ENCODE results near the gene PDE3A. TPM values are rescaled to one million over a fixed set of nuclear protein-coding genes. Genes with fewer than 3 reads are reported as not detected.
"Not testable (repeated sequence)": the region's sequence is repeated elsewhere in the genome, so short reads cannot be mapped to it uniquely, and the experiment has no call there.

The PDE3A gene
- total RNA-seq = 14.4 TPM

DNA sequence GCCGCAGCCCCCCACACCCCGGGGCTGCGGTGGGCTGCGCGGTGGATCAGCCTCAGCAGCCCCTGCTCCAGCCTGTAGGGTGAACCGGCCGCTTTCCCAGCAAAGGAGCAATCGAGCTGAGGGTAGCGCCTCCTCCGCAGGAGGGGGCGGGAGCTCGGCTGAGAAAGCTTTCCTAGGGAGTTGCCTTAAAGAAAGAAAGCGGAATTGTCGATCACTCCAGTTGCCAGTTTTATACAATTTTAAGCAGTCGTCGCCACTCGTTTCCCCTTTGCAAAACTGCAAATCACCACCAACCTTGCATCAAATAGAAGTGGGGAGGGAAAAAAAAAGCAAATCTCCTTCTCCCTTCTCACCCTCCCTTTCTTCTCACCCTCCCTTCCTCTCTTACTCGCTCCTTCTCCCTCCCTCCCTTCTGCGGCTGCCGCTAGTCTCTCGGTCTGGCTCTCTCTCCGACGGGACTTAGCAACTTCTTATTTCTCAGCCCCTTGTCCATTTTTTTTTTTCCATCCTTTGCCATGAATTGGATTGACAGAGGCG lies at the start of gene PDE3A:
Gene PDE3A (plus strand): TSS at position 424 of the 537 bp plus-strand sequence. CDS start 748 bp downstream, outside the sequence.
- DNase-seq = peak; percentile 87

DNA sequence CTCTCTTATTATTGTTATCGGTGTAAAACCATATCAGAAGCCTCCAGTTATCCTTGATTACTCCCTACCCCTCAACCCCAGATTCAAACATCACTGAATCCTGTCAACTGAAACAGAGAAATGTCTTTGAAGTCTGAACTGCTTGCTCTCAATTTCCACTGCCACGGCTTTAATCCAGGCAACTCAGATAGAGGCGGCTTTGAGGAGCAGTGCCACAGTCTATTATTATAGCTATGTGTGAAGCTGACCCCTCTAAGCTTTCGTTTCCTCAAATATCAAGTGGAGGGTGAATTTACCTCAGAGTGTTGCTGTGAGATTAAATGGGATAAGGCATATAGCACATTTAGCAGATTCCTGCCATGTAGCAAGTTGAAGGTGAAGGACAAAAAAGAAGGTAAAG lies 49.0 kb upstream of the PDE3A start:
- no peak for DNase-seq

DNA sequence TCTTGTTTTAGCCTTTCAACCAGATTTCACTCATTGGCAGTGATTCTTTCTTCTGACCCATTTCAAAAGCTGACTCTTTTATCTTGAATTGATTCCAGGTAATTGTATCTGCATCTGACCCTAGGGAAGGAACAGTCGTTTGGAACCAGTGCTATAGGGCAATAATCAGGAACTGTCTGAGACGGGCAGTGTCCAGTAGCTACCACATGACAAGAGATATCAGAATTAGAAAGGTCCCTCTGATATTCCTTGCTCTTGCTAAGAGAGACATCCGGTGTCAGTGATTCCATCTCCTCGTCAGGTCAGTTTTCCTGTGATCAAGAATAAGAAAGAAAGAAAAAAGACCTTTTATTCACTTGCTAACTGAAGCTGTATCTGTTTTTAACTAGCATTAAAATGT lies 47.8 kb upstream of the PDE3A start:
- DNase-seq = no peak

DNA sequence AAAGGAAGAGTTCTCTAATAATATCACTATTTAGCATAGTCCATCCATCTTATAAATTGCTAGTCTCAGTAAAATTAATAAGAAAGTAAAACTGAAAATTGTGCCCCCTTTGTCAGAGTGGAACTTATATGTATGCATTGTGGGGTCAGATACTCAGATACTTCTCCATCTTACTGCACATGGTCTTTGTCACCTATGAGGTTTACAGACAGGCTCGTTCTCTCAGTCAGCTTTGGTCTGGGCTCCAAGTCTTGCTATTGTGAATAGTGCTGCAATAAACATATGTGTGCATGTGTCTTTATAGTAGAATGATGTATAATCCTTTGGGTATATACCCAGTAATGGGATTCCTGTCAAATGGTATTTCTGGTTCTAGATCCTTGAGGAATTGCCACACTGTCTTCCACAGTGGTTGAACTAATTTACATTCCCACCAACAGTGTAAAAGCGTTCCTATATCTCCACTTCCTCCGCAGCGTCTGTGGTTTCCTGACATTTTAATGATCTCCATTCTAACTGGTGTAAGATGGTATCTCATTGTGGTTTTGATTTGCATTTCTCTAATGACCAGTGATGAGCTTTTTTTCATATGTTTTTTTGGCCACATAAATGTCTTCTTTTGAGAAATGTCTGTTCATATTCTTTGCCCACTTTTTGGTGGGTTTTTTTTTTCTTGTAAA lies 37.4 kb upstream of the PDE3A start:
- not testable (repeated sequence) for DNase-seq

DNA sequence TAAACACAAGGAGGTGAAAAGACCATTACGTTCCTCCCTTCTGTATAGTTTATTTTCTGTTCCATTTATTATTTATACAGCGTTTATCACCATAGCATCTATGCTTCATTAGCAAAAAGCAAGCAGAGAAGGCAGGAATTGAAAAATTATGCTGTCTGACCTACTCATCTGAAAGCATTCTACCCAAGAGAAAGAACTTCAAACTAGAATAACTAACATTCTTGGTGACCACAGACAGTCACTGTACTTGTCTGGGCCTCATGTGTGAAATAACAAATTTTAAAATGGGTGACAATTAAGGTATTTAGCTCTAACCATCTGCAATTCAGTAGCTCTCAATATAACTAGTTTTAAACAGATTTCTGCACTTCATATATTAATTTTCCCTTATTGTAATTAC lies 29.3 kb upstream of the PDE3A start:
- no peak for DNase-seq

DNA sequence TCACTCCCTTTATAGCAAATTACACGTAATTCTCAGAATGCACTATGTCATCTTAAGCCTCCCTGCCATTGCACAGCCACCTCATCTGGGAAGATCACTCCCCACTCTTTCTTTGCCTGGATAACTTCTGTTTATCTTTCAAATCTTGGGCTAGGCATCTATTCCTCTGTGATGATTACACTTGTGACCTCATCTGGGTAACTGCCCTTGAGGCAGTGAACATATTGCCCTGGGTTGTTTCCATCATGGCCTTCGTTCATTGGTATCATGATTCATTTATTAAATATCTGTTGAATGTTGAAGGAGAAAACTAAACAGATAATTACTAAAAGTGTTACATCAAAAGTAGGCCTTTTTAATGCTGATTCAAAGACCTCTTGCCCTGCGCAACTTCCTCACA lies 26.2 kb upstream of the PDE3A start:
- no peak for DNase-seq

DNA sequence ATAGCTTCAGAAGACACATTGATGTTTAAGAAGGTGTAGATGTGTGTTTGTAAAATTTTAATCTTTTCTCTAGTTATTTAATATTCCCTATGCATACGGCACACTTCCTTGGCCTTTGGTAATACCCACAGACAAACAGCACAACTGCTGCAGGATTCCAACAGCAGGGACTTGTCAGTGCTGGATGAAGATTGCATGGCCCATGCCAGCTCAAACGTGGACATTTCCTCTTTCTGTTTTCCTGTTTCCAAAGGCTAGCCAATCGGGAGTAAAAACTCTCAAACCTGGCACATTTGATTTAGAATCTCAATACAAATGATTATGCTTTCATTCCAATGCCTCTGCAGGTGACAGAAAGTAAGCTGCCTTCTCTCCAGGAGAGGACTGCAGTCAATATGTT lies 22.5 kb upstream of the PDE3A start:
- DNase-seq = no peak

DNA sequence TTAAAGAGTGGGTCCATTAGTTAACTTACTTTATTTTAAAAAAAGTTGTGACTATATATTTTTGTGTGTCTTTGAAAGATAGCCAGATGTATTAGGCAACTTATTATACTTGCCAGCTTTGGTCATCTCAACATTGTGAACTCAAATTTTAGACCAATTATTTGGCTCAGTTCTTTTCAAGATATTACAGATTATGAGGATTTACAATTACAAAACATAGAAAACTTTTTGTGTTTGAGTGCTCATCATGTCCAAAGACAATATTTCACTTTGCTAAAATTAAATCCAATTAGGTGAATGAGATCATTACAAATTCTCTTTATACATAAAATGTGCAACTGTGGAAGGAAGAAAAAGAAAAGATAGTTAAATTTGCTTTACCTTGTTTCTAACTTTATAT lies 18.3 kb upstream of the PDE3A start:
- DNase-seq = no peak

DNA sequence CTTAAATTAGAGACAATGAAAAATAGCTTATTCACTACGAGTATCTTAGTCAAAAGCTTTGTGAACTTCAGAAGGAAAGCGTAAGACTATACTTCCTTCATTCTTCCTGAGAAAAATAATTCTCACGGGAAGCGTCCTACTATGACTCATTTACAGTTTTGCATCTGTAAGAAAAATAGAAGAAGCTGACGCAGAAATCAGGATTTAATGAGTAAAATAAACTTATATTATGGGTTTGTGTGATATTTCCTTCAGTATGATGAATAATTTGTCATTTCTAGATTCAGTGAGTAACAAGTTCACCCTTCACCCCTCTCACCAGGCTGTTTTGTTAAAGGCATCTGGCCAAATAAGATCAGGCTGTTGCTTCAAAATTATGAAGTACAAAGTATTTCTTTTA lies 17.8 kb upstream of the PDE3A start:
- no peak for DNase-seq

DNA sequence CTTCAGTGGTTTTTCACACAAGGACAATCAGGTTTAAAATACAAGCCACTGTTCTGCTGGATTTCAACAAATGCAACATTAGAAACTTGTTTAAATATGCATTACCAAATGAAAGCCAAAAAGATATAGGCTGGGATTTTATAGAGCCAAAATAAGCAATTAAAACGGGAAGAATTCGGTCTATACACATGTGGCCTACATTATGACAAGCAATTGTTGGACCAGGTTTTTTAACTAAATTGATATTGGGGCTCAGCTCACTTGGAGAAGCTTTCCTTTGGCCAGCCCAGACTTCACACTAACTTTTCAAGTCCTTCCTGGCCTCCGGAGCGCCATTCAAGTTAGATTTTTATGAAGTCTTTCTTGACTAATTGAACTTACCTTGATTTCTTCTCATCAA lies 16.9 kb upstream of the PDE3A start:
- no peak for DNase-seq

DNA sequence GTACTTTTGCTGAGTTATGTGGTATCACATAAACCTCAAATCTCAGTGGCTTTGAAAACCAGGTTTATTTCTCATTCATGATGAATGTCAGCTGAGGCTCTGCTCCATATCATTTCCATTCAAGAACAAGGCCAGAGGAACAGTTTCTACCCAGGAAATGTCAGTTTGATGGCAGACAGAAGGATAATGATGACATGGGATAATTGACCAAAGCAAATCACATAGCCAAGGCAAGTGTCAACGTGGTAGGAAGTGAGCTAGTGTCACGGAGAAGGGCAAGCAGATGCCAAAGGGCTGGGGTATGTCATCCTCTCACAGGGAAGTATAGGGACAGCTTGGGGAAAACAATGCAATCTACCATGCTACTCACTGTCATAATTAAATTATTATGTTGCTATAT lies 12.3 kb upstream of the PDE3A start:
- DNase-seq = no peak

DNA sequence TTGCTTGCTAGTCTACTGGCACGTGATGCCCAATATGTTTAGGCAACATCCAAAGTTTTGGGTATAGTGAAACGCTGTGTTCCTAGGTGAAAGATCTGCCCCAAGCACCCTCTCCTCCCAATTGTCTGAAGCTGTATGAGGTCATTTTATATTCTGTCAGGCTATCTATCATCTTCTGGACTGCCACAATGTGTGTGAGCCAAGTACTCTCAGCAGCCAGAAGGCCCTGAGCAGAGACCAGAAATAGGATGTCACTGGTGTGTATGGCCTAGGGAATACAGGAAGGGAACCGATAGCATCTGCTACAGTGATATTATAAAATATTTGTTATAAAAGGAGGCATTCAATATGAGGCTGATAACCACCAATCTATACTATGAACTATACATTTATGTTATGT lies 7.9 kb upstream of the PDE3A start:
- no peak for DNase-seq

DNA sequence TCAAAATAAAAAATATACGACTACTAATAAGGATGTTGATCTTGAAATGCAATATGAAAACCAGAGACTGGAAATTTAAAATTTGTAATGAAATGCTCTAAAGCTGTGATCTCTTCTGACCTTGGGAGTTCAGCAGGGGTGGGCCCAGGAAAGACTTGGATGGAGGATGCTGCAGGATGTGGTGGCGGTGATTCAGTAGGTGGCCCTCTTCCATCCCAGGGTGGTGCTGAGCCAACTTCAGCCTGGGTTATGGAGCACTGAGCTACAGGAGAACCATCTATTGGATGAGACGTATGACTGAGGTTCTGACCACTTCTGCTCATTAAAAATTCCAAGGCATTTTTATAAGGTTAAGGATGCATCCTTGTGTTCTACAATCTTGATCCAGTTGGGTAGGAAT lies 6.9 kb upstream of the PDE3A start:
- DNase-seq = no peak

DNA sequence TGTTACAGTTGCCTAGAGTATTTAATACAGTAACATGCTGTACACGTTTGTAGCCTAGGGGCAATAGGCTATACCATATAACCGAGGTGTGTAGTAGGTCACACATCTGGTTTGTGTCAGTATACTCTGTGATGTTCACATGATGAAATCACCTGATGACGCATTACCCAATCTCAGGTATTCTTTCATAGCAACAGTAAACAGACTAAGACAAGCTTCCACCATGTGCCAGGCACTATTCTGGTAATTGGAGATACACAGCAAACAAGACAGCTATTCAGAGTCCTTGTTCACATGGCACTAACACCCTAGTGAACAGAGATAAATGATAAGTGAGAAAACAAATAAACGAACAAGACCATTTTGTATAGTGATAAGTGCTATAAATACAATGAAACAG lies 3.8 kb upstream of the PDE3A start:
- no peak for DNase-seq

DNA sequence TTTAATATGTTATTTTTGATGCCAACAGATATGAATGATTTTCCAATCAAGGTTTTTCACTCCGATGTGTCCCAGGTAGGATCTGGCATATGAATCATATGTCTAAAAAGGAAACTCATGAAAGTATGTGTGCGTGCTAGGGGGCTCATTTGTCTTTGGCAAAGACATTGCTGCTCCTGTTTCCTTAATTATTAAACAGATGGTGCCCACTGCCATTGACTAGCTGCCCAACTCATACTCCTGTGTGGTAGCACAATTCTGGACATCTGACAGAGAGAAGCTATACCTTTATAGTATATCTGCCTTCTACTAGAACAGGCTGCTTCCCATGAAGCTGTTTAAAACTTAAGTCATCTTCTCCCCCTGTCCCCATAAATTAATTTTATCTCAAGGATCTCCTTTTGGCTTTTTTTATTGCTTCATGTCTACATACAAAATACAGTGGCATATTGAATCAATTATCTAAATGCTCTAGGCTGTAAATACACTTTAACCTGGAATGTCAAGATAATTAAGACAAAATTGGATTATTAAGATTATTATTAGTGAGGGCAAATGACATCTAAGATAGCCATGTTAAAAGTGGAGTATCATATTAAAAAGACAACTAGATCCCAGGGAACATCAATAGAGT lies 1.4 kb upstream of the PDE3A start:
- DNase-seq = no peak

DNA sequence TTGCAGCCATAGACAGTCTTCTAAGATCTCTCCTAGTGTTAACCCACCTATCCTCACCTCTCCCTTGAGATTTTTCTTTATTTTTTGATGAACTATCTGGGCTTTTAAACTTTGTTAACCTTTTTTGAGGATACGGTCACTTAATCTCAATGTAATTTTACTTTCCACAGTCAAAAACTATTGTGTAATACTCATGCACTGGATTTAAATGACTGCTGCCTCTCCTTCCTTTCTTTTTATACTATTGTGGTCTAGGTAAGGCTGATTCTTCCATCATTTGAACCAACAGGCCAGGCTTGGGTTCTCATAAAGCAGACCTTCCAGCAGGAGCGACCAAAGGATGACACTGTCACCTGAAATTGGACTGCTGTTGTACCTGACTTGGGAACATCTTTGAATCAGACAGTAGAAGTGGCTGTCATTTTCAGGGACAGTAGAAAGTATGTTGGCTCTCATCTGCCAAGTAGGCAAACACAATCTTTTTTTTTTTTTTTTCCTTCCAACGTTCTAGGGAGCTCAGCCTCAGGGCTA lies 689 bp upstream of the PDE3A start:
- no peak for DNase-seq

DNA sequence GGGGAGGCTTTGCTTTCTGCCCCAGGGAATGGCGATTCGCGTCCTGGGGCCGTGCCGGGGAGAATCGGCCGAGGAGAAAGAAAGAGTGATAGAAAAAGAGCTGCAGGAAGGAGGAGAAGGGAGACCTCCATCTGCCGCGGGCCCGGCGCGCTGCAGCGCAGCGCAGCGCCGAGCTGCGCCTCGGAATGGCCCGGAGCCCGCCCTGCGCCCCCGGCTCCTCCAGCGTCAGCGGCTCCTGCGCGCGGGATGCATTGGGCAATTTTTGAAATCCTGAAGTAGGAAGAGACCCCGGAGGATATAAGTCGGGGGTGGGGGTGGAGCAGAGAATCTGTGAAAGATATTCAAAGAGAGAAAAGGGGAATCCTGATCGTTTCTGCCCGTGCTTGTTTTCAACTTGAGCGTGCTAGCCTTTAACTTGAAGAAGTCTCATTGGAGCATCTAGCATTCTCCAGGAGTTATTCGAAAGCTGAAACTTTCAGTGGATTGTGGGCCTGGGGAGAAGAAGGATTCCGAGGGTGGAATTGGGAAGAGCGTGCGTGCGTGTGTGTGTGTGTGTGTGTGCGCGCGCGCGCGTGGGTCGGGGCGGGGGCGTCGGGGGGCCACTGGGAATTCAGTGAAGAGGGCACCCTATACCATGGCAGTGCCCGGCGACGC lies 441 bp downstream of the PDE3A start:
- DNase-seq = peak; percentile 53

DNA sequence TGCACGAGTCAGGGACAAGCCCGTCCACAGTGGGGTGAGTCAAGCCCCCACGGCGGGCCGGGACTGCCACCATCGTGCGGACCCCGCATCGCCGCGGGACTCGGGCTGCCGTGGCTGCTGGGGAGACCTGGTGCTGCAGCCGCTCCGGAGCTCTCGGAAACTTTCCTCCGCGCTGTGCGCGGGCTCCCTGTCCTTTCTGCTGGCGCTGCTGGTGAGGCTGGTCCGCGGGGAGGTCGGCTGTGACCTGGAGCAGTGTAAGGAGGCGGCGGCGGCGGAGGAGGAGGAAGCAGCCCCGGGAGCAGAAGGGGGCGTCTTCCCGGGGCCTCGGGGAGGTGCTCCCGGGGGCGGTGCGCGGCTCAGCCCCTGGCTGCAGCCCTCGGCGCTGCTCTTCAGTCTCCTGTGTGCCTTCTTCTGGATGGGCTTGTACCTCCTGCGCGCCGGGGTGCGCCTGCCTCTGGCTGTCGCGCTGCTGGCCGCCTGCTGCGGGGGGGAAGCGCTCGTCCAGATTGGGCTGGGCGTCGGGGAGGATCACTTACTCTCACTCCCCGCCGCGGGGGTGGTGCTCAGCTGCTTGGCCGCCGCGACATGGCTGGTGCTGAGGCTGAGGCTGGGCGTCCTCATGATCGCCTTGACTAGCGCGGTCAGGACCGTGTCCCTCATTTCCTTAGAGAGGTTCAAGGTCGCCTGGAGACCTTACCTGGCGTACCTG lies 1.1 kb downstream of the PDE3A start:
- peak; percentile 74 for DNase-seq

DNA sequence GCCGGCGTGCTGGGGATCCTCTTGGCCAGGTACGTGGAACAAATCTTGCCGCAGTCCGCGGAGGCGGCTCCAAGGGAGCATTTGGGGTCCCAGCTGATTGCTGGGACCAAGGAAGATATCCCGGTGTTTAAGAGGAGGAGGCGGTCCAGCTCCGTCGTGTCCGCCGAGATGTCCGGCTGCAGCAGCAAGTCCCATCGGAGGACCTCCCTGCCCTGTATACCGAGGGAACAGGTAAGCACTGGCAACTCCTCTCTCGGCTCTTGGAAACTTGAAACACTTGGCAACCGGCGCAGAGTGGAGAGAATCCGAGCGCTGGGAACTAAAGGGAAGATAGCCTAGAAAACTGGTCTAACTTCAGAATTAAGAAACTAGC lies 1.7 kb downstream of the PDE3A start:
- DNase-seq = no peak

DNA sequence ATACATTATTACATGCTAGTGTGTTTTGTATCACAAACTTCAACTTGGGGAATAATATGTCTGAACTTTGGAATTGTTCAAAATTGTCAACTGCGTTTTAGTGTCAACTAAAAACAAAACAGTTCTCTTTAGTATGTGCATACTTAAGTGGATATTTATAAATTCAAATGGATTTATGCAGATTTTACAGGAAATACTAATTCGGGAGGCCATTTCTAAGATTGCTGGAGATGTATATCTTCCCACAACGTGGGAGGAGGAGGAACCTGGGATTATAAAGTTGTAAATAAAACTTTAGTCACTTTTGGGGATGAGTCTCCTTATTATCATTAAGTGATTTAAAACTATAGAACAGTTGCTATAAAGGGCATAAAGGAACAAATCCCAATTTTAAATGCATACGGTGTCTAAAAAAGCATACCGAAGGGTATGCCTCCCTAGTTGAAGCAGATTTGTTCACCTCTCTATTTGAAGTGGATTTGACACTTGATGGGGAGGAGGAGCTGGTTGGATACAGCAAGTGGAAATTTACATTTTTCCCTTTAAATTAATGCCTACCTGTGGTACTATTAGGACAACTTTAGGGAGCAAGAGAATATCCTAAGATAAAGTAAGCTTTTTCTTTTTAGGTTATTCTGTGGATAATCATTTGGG lies 2.7 kb downstream of the PDE3A start:
- no peak for DNase-seq

DNA sequence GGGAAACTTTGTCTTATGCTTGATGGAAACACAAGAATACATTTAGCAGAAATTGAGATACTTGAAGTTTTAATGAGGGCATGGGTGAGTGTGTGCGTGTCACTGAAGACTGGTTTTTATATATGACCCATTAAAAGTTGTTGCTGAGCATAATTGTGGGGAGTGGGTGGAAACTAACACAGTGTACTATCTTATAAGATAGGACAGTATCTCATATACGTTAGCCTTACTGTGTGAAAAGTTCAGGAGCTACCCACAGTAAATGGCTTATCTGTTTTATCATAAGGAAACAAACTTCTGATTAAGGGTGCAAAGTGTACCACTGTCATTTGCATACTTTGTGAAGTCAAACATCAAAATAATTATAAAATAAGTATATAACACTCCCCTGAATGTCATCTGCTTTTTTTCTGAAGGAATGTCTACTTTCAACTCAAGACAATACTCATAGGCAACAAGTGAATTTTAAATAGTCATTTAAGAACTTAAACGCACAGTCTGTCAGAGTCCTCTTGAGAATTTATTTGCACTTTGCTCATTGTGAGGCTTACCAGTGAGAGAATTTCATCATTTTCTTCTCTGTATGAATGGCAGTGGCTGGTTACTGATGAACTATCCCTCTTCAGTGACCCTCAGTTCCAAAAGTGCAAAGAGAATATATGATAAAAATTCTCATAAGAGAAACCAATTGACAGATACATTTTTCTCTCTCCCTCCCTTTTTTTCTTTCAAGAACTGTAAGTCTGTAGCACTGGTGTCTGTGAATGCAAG lies 4.2 kb downstream of the PDE3A start:
- DNase-seq = no peak

Measured in skin of body (tissue), 2 donors.